Measurements from ENCODE around the gene LAMA4. TPM values are rescaled to one million over a fixed set of nuclear protein-coding genes. Genes with fewer than 3 reads are reported as not detected.

The LAMA4 gene, protein sequence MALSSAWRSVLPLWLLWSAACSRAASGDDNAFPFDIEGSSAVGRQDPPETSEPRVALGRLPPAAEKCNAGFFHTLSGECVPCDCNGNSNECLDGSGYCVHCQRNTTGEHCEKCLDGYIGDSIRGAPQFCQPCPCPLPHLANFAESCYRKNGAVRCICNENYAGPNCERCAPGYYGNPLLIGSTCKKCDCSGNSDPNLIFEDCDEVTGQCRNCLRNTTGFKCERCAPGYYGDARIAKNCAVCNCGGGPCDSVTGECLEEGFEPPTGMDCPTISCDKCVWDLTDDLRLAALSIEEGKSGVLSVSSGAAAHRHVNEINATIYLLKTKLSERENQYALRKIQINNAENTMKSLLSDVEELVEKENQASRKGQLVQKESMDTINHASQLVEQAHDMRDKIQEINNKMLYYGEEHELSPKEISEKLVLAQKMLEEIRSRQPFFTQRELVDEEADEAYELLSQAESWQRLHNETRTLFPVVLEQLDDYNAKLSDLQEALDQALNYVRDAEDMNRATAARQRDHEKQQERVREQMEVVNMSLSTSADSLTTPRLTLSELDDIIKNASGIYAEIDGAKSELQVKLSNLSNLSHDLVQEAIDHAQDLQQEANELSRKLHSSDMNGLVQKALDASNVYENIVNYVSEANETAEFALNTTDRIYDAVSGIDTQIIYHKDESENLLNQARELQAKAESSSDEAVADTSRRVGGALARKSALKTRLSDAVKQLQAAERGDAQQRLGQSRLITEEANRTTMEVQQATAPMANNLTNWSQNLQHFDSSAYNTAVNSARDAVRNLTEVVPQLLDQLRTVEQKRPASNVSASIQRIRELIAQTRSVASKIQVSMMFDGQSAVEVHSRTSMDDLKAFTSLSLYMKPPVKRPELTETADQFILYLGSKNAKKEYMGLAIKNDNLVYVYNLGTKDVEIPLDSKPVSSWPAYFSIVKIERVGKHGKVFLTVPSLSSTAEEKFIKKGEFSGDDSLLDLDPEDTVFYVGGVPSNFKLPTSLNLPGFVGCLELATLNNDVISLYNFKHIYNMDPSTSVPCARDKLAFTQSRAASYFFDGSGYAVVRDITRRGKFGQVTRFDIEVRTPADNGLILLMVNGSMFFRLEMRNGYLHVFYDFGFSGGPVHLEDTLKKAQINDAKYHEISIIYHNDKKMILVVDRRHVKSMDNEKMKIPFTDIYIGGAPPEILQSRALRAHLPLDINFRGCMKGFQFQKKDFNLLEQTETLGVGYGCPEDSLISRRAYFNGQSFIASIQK (N-terminal part only)
- 1.1 and 2.1 TPM in 2 replicates for total RNA-seq
- long read RNA-seq, result 0 reads

- Mint-ChIP-seq H3K4me3 (ENCODE audit: low read depth) (peak within 1 kb of the TSS; percentile 78), H3K9me3 (ENCODE audit: low read depth) (peaks cover 12% of the 10 kb centered on the region), H3K27me3 (peaks cover 58% of the 10 kb centered on the region), H3K36me3 (ENCODE audit: insufficient read depth) (no peaks in the 10 kb centered on the region), H3K4me1 (ENCODE audit: low read depth) (peaks cover 18% of the 10 kb centered on the region), H3K27ac (no peak within 1 kb of the TSS)
- peak; percentile 19 for DNase-seq (ENCODE audit: low spot score, unreplicated experiment)
- TF ChIP-seq, protein P1, sequence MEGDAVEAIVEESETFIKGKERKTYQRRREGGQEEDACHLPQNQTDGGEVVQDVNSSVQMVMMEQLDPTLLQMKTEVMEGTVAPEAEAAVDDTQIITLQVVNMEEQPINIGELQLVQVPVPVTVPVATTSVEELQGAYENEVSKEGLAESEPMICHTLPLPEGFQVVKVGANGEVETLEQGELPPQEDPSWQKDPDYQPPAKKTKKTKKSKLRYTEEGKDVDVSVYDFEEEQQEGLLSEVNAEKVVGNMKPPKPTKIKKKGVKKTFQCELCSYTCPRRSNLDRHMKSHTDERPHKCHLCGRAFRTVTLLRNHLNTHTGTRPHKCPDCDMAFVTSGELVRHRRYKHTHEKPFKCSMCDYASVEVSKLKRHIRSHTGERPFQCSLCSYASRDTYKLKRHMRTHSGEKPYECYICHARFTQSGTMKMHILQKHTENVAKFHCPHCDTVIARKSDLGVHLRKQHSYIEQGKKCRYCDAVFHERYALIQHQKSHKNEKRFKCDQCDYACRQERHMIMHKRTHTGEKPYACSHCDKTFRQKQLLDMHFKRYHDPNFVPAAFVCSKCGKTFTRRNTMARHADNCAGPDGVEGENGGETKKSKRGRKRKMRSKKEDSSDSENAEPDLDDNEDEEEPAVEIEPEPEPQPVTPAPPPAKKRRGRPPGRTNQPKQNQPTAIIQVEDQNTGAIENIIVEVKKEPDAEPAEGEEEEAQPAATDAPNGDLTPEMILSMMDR (IDR thresholded peaks at IDR 0.05; ENCODE audit: unreplicated experiment), result no peak
Observed at GRCh38 chr6:112253841-112254816, at the start of gene LAMA4. Gene LAMA4, minus strand, starts transcription at chr6:112254567. Its CDS starts 417 bp downstream, at chr6:112254150.

GRCh38 chr6:112302142-112302705 lies 47.9 kb upstream of the LAMA4 start:
- H3K27me3 Mint-ChIP-seq, result peaks cover 4% of the 10 kb centered on the region
- no peak overlapping the region for H3K4me3 Mint-ChIP-seq (ENCODE audit: low read depth)
- TF ChIP-seq, protein P1 (IDR thresholded peaks at IDR 0.05; ENCODE audit: unreplicated experiment), result no peak
- no peaks in the 10 kb centered on the region for H3K9me3 Mint-ChIP-seq (ENCODE audit: low read depth)
- H3K27ac Mint-ChIP-seq, result no peak overlapping the region
- no peak for DNase-seq (ENCODE audit: low spot score, unreplicated experiment)
- H3K4me1 Mint-ChIP-seq (ENCODE audit: low read depth), result peaks cover 9% of the 10 kb centered on the region
- no peaks in the 10 kb centered on the region for H3K36me3 Mint-ChIP-seq (ENCODE audit: insufficient read depth)

GRCh38 chr6:112300896-112301295 lies 46.5 kb upstream of the LAMA4 start:
- Mint-ChIP-seq H3K27ac (no peak overlapping the region), H3K4me1 (ENCODE audit: low read depth) (peaks cover 3% of the 10 kb centered on the region), H3K9me3 (ENCODE audit: low read depth) (no peaks in the 10 kb centered on the region), H3K36me3 (ENCODE audit: insufficient read depth) (no peaks in the 10 kb centered on the region), H3K4me3 (ENCODE audit: low read depth) (no peak overlapping the region), H3K27me3 (peaks cover 11% of the 10 kb centered on the region)
- TF ChIP-seq, protein P1 (IDR thresholded peaks at IDR 0.05; ENCODE audit: unreplicated experiment), result no peak
- DNase-seq (ENCODE audit: low spot score, unreplicated experiment), result no peak

- Mint-ChIP-seq H3K27me3 (peaks cover 11% of the 10 kb centered on the region), H3K4me3 (ENCODE audit: low read depth) (no peak overlapping the region), H3K4me1 (ENCODE audit: low read depth) (no peaks in the 10 kb centered on the region), H3K9me3 (ENCODE audit: low read depth) (no peaks in the 10 kb centered on the region), H3K36me3 (ENCODE audit: insufficient read depth) (no peaks in the 10 kb centered on the region), H3K27ac (no peak overlapping the region)
- TF ChIP-seq, protein P1 (IDR thresholded peaks at IDR 0.05; ENCODE audit: unreplicated experiment), result no peak
- no peak for DNase-seq (ENCODE audit: low spot score, unreplicated experiment)
Observed at GRCh38 chr6:112298816-112299281, 44.5 kb upstream of the LAMA4 start.

Measured in progenitor cell of endocrine pancreas (in vitro differentiated cells).